Ishikawa (cell line): ENCODE data around the gene KCNQ1.

Experiments
- CEBPB ChIP-seq: IDR thresholded peaks from 2 replicates; pipeline ENCODE4 v1.6.1; 2012
- EP300 ChIP-seq: IDR thresholded peaks from 2 replicates; pipeline ENCODE4 v1.6.1; 2012; ENCODE audit warnings: borderline replicate concordance
- FOXM1 ChIP-seq: IDR thresholded peaks from 2 replicates; pipeline ENCODE4 v1.6.1; 2012; ENCODE audit warnings: low read depth, borderline replicate concordance
- MAX ChIP-seq: IDR thresholded peaks from 2 replicates; pipeline ENCODE4 v1.6.1; 2012
- NFIC ChIP-seq: IDR thresholded peaks from 2 replicates; pipeline ENCODE4 v1.6.1; 2012
- REST ChIP-seq: IDR thresholded peaks from 2 replicates; pipeline ENCODE4 v1.6.1; 2012; ENCODE audit warnings: low read depth, mild to moderate bottlenecking
- TAF1 ChIP-seq: IDR thresholded peaks from 2 replicates; pipeline ENCODE4 v1.6.1; 2012; ENCODE audit warnings: low read depth, mild to moderate bottlenecking
- TEAD4 ChIP-seq: IDR thresholded peaks from 2 replicates; pipeline ENCODE4 v1.6.1; 2012
- YY1 ChIP-seq: IDR thresholded peaks from 2 replicates; pipeline ENCODE4 v1.6.1; 2012; ENCODE audit warnings: low read depth

GRCh38 chr11:2443406-2443805 lies 1.4 kb upstream of the KCNQ1 start:
- no peak for TF ChIP-seq CEBPB
- no peak for TF ChIP-seq TEAD4
- no peak for TF ChIP-seq EP300
- TF ChIP-seq MAX: no peak
- TF ChIP-seq TAF1: no peak
- no peak for TF ChIP-seq NFIC
- TF ChIP-seq REST: no peak
- TF ChIP-seq FOXM1: no peak
- TF ChIP-seq YY1: no peak
